ENCODE data around the gene ZNF688.

Gene ZNF688

DNA sequence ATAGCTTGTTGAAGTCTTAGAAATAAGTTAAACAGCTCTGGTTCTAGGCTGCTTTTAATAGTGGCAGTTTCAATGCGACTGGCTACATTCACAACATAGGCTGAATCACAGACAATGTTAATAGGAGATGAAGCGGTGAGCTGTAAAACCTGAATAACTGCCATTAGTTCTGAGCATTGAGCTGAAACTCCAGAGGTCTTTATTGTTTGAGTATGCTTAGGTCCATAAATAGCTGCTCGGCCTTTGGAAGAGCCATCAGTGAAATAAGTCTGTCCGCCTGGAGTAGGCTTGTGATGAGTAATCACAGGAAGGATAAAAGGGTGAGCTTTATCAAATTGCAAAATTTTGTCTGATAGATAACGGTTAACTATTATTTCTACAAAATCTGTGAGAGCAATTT, 48.1 kb upstream of the ZNF688 start (continued):
- TF ChIP-seq, protein P1, sequence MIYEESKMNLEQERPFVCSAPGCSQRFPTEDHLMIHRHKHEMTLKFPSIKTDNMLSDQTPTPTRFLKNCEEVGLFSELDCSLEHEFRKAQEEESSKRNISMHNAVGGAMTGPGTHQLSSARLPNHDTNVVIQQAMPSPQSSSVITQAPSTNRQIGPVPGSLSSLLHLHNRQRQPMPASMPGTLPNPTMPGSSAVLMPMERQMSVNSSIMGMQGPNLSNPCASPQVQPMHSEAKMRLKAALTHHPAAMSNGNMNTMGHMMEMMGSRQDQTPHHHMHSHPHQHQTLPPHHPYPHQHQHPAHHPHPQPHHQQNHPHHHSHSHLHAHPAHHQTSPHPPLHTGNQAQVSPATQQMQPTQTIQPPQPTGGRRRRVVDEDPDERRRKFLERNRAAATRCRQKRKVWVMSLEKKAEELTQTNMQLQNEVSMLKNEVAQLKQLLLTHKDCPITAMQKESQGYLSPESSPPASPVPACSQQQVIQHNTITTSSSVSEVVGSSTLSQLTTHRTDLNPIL (CRISPR knock-in tag; IDR thresholded peaks at IDR 0.05; ENCODE audit: low read depth): no peak
- no peak for TF ChIP-seq ESRRG (CRISPR knock-in tag; IDR thresholded peaks at IDR 0.05)
- TF ChIP-seq, protein P2, sequence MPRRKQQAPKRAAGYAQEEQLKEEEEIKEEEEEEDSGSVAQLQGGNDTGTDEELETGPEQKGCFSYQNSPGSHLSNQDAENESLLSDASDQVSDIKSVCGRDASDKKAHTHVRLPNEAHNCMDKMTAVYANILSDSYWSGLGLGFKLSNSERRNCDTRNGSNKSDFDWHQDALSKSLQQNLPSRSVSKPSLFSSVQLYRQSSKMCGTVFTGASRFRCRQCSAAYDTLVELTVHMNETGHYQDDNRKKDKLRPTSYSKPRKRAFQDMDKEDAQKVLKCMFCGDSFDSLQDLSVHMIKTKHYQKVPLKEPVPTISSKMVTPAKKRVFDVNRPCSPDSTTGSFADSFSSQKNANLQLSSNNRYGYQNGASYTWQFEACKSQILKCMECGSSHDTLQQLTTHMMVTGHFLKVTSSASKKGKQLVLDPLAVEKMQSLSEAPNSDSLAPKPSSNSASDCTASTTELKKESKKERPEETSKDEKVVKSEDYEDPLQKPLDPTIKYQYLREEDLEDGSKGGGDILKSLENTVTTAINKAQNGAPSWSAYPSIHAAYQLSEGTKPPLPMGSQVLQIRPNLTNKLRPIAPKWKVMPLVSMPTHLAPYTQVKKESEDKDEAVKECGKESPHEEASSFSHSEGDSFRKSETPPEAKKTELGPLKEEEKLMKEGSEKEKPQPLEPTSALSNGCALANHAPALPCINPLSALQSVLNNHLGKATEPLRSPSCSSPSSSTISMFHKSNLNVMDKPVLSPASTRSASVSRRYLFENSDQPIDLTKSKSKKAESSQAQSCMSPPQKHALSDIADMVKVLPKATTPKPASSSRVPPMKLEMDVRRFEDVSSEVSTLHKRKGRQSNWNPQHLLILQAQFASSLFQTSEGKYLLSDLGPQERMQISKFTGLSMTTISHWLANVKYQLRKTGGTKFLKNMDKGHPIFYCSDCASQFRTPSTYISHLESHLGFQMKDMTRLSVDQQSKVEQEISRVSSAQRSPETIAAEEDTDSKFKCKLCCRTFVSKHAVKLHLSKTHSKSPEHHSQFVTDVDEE (CRISPR knock-in tag; IDR thresholded peaks at IDR 0.05): no peak

DNA sequence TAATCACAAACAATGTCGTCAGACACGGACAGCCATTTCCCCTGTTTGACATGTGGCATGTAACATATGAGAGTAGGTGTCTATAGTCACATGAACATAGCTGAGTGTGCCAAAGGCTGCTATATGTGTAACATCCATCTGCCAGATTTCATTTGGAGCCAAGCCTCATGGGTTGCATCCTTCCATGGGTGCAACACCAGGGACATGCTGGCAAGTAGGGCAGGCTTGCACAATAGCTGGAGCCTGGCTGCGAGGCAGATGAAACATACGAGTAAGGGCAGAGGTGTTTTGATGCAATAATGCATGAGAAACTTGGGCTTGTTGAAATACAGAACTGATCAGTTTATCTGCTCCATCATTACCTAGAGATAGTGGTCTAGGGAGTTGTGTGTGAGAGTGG, 47.7 kb upstream of the ZNF688 start:
- ATAC-seq: no peak
- TF ChIP-seq, protein P2 (CRISPR knock-in tag; IDR thresholded peaks at IDR 0.05): no peak
- no peak for TF ChIP-seq TCF4 (CRISPR knock-in tag; IDR thresholded peaks at IDR 0.05; ENCODE audit: borderline replicate concordance)
- TF ChIP-seq ZNF565 (CRISPR knock-in tag; conservative IDR thresholded peaks at IDR 0.05; ENCODE audit: low read depth): no peak
- no peak for TF ChIP-seq ZNF70 (CRISPR knock-in tag; IDR thresholded peaks at IDR 0.05)
- TF ChIP-seq ZNF8 (CRISPR knock-in tag; IDR thresholded peaks at IDR 0.05): no peak
- TF ChIP-seq ARNTL (CRISPR knock-in tag; IDR thresholded peaks at IDR 0.05; ENCODE audit: borderline replicate concordance, low read depth): no peak
- no peak for TF ChIP-seq ISL1 (CRISPR knock-in tag; IDR thresholded peaks at IDR 0.05)
- TF ChIP-seq RARB (CRISPR knock-in tag; IDR thresholded peaks at IDR 0.05): no peak
- no peak for TF ChIP-seq ZFP3 (CRISPR knock-in tag; IDR thresholded peaks at IDR 0.05)
- TF ChIP-seq, protein P3, sequence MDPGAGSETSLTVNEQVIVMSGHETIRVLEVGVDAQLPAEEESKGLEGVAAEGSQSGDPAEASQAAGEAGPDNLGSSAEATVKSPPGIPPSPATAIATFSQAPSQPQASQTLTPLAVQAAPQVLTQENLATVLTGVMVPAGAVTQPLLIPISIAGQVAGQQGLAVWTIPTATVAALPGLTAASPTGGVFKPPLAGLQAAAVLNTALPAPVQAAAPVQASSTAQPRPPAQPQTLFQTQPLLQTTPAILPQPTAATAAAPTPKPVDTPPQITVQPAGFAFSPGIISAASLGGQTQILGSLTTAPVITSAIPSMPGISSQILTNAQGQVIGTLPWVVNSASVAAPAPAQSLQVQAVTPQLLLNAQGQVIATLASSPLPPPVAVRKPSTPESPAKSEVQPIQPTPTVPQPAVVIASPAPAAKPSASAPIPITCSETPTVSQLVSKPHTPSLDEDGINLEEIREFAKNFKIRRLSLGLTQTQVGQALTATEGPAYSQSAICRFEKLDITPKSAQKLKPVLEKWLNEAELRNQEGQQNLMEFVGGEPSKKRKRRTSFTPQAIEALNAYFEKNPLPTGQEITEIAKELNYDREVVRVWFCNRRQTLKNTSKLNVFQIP (CRISPR knock-in tag; IDR thresholded peaks at IDR 0.05; ENCODE audit: borderline replicate concordance, low read depth): no peak
- TF ChIP-seq, protein P4, sequence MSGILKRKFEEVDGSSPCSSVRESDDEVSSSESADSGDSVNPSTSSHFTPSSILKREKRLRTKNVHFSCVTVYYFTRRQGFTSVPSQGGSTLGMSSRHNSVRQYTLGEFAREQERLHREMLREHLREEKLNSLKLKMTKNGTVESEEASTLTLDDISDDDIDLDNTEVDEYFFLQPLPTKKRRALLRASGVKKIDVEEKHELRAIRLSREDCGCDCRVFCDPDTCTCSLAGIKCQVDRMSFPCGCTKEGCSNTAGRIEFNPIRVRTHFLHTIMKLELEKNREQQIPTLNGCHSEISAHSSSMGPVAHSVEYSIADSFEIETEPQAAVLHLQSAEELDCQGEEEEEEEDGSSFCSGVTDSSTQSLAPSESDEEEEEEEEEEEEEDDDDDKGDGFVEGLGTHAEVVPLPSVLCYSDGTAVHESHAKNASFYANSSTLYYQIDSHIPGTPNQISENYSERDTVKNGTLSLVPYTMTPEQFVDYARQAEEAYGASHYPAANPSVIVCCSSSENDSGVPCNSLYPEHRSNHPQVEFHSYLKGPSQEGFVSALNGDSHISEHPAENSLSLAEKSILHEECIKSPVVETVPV (CRISPR knock-in tag; IDR thresholded peaks at IDR 0.05): no peak
- TF ChIP-seq BACH2 (CRISPR knock-in tag; IDR thresholded peaks at IDR 0.05; ENCODE audit: borderline replicate concordance): no peak
- TF ChIP-seq SNAI2 (CRISPR knock-in tag; IDR thresholded peaks at IDR 0.05): no peak
- no peak for TF ChIP-seq ESRRG (CRISPR knock-in tag; IDR thresholded peaks at IDR 0.05)
- TF ChIP-seq, protein P1 (CRISPR knock-in tag; IDR thresholded peaks at IDR 0.05; ENCODE audit: low read depth): no peak
- TF ChIP-seq GLIS3 (CRISPR knock-in tag; IDR thresholded peaks at IDR 0.05): no peak
- TF ChIP-seq TOX (CRISPR knock-in tag; IDR thresholded peaks at IDR 0.05; ENCODE audit: borderline replicate concordance): no peak
- no peak for TF ChIP-seq CSDC2 (CRISPR knock-in tag; IDR thresholded peaks at IDR 0.05)
- TF ChIP-seq ZFP30 (CRISPR knock-in tag; IDR thresholded peaks at IDR 0.05): no peak
- no peak for TF ChIP-seq OSR1 (CRISPR knock-in tag; IDR thresholded peaks at IDR 0.05)
